SK-N-SH (cell line): Measurements from ENCODE around the gene TDP1.

Experiments
- CTCF ChIP-seq: fragments of 200-600 bp; sonication (generic); IDR thresholded peaks from 2 replicates; pipeline ENCODE4 v1.6.1; 2017; ENCODE audit warnings: antibody characterized with exemption, mild to moderate bottlenecking, moderate library complexity
- EP300 ChIP-seq, 2 experiments: IDR thresholded peaks; 2 replicates each; pipeline versions ENCODE4 v1.4.0 to v1.6.1; 2012; ENCODE audit warnings: borderline replicate concordance in 1 of 2, low read depth in 1 of 2, low read length in 1 of 2
- EZH2phosphoT487 ChIP-seq: fragments of 200-600 bp; sonication (generic); IDR thresholded peaks from 2 replicates; pipeline ENCODE4 v1.6.1; 2017; ENCODE audit warnings: low read depth, mixed run types, mild to moderate bottlenecking, antibody characterized with exemption, moderate library complexity, borderline replicate concordance
- JUND ChIP-seq: IDR thresholded peaks from 2 replicates; pipeline ENCODE4 v1.4.0; 2012
- NRF1 ChIP-seq: IDR thresholded peaks from 2 replicates; pipeline ENCODE4 v1.6.1; 2012; ENCODE audit warnings: low read depth, mild to moderate bottlenecking, low read length
- POLR2AphosphoS5 ChIP-seq: IDR thresholded peaks from 2 replicates; pipeline ENCODE4 v1.6.1; 2012; ENCODE audit warnings: low read depth, low read length
- REST ChIP-seq: IDR thresholded peaks from 2 replicates; pipeline ENCODE4 v1.6.1; 2012; ENCODE audit warnings: mild to moderate bottlenecking, low read depth, low read length, moderate library complexity
- RFX5 ChIP-seq: IDR thresholded peaks from 2 replicates; pipeline ENCODE4 v1.6.1; 2012; ENCODE audit warnings: mild to moderate bottlenecking, improper control_type of control experiment, low read length
- TAF1 ChIP-seq: IDR thresholded peaks from 2 replicates; pipeline ENCODE4 v1.6.1; 2012; ENCODE audit warnings: low read depth, mild to moderate bottlenecking, low read length, moderate library complexity, borderline replicate concordance
- TCF12 ChIP-seq: IDR thresholded peaks from 2 replicates; pipeline ENCODE4 v1.4.0; 2012
- YY1 ChIP-seq: IDR thresholded peaks from 2 replicates; pipeline ENCODE4 v1.4.0; 2012; ENCODE audit warnings: low read depth, mild to moderate bottlenecking
- ZBTB33 ChIP-seq: IDR thresholded peaks from 2 replicates; pipeline ENCODE4 v1.4.0; 2012; ENCODE audit warnings: low read depth, borderline replicate concordance

- TF ChIP-seq YY1 (no peak), EP300 (IDR thresholded peaks at IDR 0.05; ENCODE audit: borderline replicate concordance in 1 of 2, low read depth in 1 of 2, low read length in 1 of 2) (no peak), CTCF (no peak), POLR2AphosphoS5 (no peak), TCF12 (no peak), JUND (no peak), REST (no peak), EZH2phosphoT487 (no peak), NRF1 (no peak), ZBTB33 (no peak), RFX5 (no peak), TAF1 (no peak)
These were observed 4.2 kb downstream of the TDP1 start for GRCh38 chr14:89959853-89960445.
